Panc1 (cell line): ENCODE results near the gene GFOD2.

Experiments
- POLR2AphosphoS5 ChIP-seq: IDR thresholded peaks from 2 replicates; pipeline ENCODE4 v1.6.1; 2012; ENCODE audit warnings: mild to moderate bottlenecking, low read depth, low read length, moderate library complexity
- REST ChIP-seq, 2 experiments: IDR thresholded peaks; 2 replicates each; pipeline ENCODE4 v1.6.1; 2011 to 2012; ENCODE audit warnings: low read depth in 2 of 2, control low read depth in 1 of 2, low read length in 1 of 2, mild to moderate bottlenecking in 1 of 2, moderate library complexity in 1 of 2; ENCODE audit not compliant: insufficient read depth in 1 of 2
- SIN3A ChIP-seq: IDR thresholded peaks from 2 replicates; pipeline ENCODE4 v1.6.1; 2012; ENCODE audit warnings: low read depth, mild to moderate bottlenecking, low read length, moderate library complexity, borderline replicate concordance; ENCODE audit not compliant: insufficient read depth
- TCF7L2 ChIP-seq: IDR thresholded peaks from 2 replicates; pipeline ENCODE4 v1.6.1; 2011; ENCODE audit warnings: mild to moderate bottlenecking, low read depth, low read length, inconsistent platforms
- TF ChIP-seq, protein P1 (sequence below): fragments of 450-650 bp; IDR thresholded peaks from 2 replicates; pipeline ENCODE4 v1.5.1; 2017; ENCODE audit warnings: mild to moderate bottlenecking

DNA sequence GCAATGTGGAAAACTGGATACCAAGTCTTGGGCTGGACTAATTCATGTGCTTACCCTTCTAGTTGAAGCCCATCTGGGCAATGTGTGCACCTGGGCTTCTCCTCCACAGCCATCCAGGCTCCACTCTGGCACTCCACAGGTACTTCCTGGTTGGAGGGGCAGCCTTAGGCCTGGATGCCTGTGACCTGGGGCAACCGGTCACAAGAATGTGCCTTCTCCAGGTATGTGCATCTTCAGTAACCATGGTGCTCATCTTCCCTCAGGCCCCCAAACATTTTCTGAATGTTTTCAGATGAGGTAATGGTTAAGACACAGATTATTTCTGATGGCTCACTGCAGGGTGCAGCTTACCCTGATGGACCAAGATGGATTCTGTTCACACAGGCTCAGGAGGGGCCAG is 41.4 kb downstream of the GFOD2 start:
- TF ChIP-seq, protein P1, sequence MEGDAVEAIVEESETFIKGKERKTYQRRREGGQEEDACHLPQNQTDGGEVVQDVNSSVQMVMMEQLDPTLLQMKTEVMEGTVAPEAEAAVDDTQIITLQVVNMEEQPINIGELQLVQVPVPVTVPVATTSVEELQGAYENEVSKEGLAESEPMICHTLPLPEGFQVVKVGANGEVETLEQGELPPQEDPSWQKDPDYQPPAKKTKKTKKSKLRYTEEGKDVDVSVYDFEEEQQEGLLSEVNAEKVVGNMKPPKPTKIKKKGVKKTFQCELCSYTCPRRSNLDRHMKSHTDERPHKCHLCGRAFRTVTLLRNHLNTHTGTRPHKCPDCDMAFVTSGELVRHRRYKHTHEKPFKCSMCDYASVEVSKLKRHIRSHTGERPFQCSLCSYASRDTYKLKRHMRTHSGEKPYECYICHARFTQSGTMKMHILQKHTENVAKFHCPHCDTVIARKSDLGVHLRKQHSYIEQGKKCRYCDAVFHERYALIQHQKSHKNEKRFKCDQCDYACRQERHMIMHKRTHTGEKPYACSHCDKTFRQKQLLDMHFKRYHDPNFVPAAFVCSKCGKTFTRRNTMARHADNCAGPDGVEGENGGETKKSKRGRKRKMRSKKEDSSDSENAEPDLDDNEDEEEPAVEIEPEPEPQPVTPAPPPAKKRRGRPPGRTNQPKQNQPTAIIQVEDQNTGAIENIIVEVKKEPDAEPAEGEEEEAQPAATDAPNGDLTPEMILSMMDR = no peak
- TF ChIP-seq POLR2AphosphoS5 (no peak), SIN3A (no peak), REST (IDR thresholded peaks at IDR 0.05; ENCODE audit: insufficient read depth in 1 of 2, low read depth in 2 of 2, low read length in 1 of 2) (no peak), TCF7L2 (no peak)
